ENCODE data around the gene IGFBP6.

Gene IGFBP6

GRCh38 chr12:53062977-53063707 lies 34.3 kb upstream of the IGFBP6 start:
- no peak for DNase-seq (ENCODE audit: extremely low read depth, insufficient read length)
- H3K36me3 ChIP-seq (ENCODE audit: control insufficient read depth, insufficient read depth, low read length): peaks cover 12% of the 10 kb centered on the region
- TF ChIP-seq CTCF (IDR thresholded peaks at IDR 0.05; ENCODE audit: insufficient read depth, low read length, poor library complexity, severe bottlenecking): no peak
- no peak overlapping the region for H3K4me3 ChIP-seq (replicated peaks; ENCODE audit: low read depth, low read length)
- H3K27me3 ChIP-seq (replicated peaks; ENCODE audit: control insufficient read depth, insufficient read depth, low read length): no peaks in the 10 kb centered on the region; the same call in 1 of the 2 replicates

DNA sequence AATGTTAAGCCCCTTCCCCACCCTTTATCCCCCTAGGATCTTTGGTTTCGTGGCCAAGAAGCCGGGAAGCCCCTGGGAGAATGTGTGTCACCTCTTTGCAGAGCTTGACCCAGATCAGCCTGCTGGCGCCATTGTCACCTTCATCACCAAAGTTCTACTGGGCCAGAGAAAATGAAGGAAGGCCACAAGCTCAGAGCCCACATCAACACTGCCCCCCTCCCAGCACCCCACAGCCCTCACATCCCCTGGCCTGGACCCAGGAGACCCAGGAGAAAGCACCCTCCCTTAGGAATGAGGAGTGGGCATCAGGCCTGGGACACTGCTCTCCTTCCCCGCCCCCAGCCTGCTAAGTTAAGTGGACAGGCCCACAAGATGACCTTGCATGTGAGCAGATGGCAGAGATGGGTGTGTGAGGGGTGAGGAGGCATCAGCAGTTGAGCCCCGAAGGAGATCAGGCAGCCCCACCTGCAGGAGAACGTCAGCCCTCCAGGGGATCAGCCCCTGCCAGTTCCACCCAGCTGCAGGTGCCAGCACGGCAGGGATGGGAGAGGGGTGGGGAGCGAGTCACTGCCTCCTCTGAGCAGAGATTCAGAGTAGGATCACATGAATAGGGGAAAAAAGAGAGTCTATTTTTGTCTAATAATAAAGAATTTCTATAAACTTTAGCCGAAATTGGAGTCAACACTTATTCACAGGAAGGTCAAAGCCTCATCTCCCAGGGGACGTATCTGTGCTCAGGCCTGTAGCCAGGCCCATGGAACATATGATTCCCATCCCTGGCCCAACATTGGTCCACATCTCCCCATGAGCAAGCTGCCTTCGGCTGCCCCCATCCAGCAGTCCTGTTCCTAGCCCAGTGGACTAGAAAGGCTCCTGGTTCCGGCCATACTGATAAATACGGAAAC lies 33.5 kb upstream of the IGFBP6 start:
- no peaks in the 10 kb centered on the region; the same call in 1 of the 2 replicates for H3K27me3 ChIP-seq (replicated peaks; ENCODE audit: control insufficient read depth, insufficient read depth, low read length)
- TF ChIP-seq CTCF (IDR thresholded peaks at IDR 0.05; ENCODE audit: insufficient read depth, low read length, poor library complexity, severe bottlenecking): no peak
- peaks cover 12% of the 10 kb centered on the region for H3K36me3 ChIP-seq (ENCODE audit: control insufficient read depth, insufficient read depth, low read length)
- H3K4me3 ChIP-seq (replicated peaks; ENCODE audit: low read depth, low read length): no peak overlapping the region
- DNase-seq (ENCODE audit: extremely low read depth, insufficient read length): no peak

- Histone ChIP-seq H3K4me3 (replicated peaks; ENCODE audit: low read depth, low read length) (no peak overlapping the region), H3K27me3 (replicated peaks; ENCODE audit: control insufficient read depth, insufficient read depth, low read length) (no peaks in the 10 kb centered on the region; the same call in 1 of the 2 replicates), H3K36me3 (ENCODE audit: control insufficient read depth, insufficient read depth, low read length) (peaks cover 12% of the 10 kb centered on the region)
- no peak for TF ChIP-seq CTCF (IDR thresholded peaks at IDR 0.05; ENCODE audit: insufficient read depth, low read length, poor library complexity, severe bottlenecking)
- no peak for DNase-seq (ENCODE audit: extremely low read depth, insufficient read length)
Observed at GRCh38 chr12:53064613-53065436, 32.6 kb upstream of the IGFBP6 start.

- no peak for TF ChIP-seq CTCF (IDR thresholded peaks at IDR 0.05; ENCODE audit: insufficient read depth, low read length, poor library complexity, severe bottlenecking)
- no peak for DNase-seq (ENCODE audit: extremely low read depth, insufficient read length)
- Histone ChIP-seq H3K27me3 (replicated peaks; ENCODE audit: control insufficient read depth, insufficient read depth, low read length) (no peaks in the 10 kb centered on the region; the same call in 1 of the 2 replicates), H3K36me3 (ENCODE audit: control insufficient read depth, insufficient read depth, low read length) (peaks cover 14% of the 10 kb centered on the region), H3K4me3 (replicated peaks; ENCODE audit: low read depth, low read length) (no peak overlapping the region)
Observed at GRCh38 chr12:53065470-53065869, 32.0 kb upstream of the IGFBP6 start.

Data from GM06990 (cell line).